Kidney (tissue), 14 donors: ENCODE data around the gene KLK7. TPM values are rescaled to one million over a fixed set of nuclear protein-coding genes. Genes with fewer than 3 reads are reported as not detected.
A peak's percentile ranks its signal among the peaks of the same experiment; 100 is the strongest.
"Not testable (repeated sequence)": the region's sequence is repeated elsewhere in the genome, so short reads cannot be mapped to it uniquely, and the experiment has no call there.

Source experiments
- DNase-seq, 5 donors: peaks; one replicate each; pipeline ENCODE4 v3.0.0-alpha.2; 2013 to 2020
- FAIRE-seq: peaks from 2 replicates; lab custom pipeline; 2012; peaks lifted over from hg19 to GRCh38; lab: Jason Lieb, UNC
- H3K27ac ChIP-seq, 2 donors: one replicate each; pipeline ENCODE4 v1.7.0; 2013; ENCODE audit warnings: low read depth in 2 of 2, low read length in 2 of 2, inconsistent platforms in 1 of 2
- H3K27me3 ChIP-seq: one replicate; pipeline ENCODE4 v1.7.1; 2013; ENCODE audit warnings: low read length, inconsistent platforms; ENCODE audit not compliant: control insufficient read depth, insufficient read depth
- H3K36me3 ChIP-seq, 3 donors: one replicate each; pipeline versions ENCODE4 v1.7.0 to v1.7.1; 2013; ENCODE audit warnings: low read length in 3 of 3, control low read depth in 1 of 3, inconsistent platforms in 1 of 3; ENCODE audit not compliant: insufficient read depth in 3 of 3, control insufficient read depth in 2 of 3
- H3K4me1 ChIP-seq, 3 donors: one replicate each; pipeline versions ENCODE4 v1.7.0 to v1.7.1; 2013; ENCODE audit warnings: low read length in 3 of 3, inconsistent platforms in 1 of 3, low read depth in 1 of 3; ENCODE audit not compliant: control insufficient read depth in 2 of 3, insufficient read depth in 2 of 3
- H3K4me3 ChIP-seq, 3 donors: one replicate each; pipeline versions ENCODE4 v1.7.0 to v1.8.1; 2013; ENCODE audit warnings: low read length in 3 of 3, control low read depth in 1 of 3, inconsistent platforms in 1 of 3
- H3K9ac ChIP-seq, 3 donors: one replicate each; pipeline versions ENCODE4 v1.7.0 to v1.7.1; 2013; ENCODE audit warnings: low read length in 3 of 3, control low read depth in 1 of 3, inconsistent platforms in 1 of 3
- H3K9me3 ChIP-seq, 3 donors: one replicate each; pipeline versions ENCODE4 v1.7.0 to v1.7.1; 2013; ENCODE audit warnings: low read length in 3 of 3, control low read depth in 1 of 3, inconsistent platforms in 1 of 3; ENCODE audit not compliant: control insufficient read depth in 2 of 3, insufficient read depth in 1 of 3
- CTCF ChIP-seq: IDR thresholded peaks from 3 replicates; pipeline ENCODE4 v1.5.1; 2012; ENCODE audit warnings: mild to moderate bottlenecking, moderate library complexity, borderline replicate concordance; ENCODE audit not compliant: insufficient read depth; ENCODE audit errors: extremely low read depth
- intact Hi-C: fragments of 100-400 bp; cut with DNase I; formaldehyde crosslinking; loops from one replicate; pipeline ENCODE4 v1.11.1; 2022
- polyA plus RNA-seq: library from polyadenylated mRNA; stranded (reverse); fragments of 350-450 nt; fragmentation: Illumina TruSeq; extraction: RNeasy Lipid Tissue Mini Kit (QIAGEN cat#74804); gene quantifications from one replicate; pipeline ENCODE4 v1.2.3, GENCODE V29; 2014; ENCODE audit warnings: low read depth, low replicate concordance; ENCODE audit not compliant: insufficient read depth
- total RNA-seq: library from RNA; stranded (reverse); fragmentation: NEBNext Ultra II Directional; extraction: Animal tissue kit (Norgen Biotek cat#: 25700); gene quantifications from one replicate; pipeline ENCODE4 v1.2.1, GENCODE V29; 2021
- donor health status: control.
- donor health status: control.
- donor health status: control.
- donor health status: control.
- donor health status: control.
- donor health status: DM: yes; HTN: yes; CAD: no.
- donor health status: Normal renal cell carcinoma (clear cell type).

Gene KLK7
- total and polyA plus RNA-seq, 2 donors from 2014 or later: 1.0 to 22.5 TPM

GRCh38 chr19:50974702-50975556 lies 8.8 kb downstream of the KLK7 start:
- intact Hi-C loops: no loop called here
- no peaks in the 10 kb centered on the region for H3K9me3 ChIP-seq
- no peak overlapping the region for H3K9ac ChIP-seq
- H3K27me3 ChIP-seq: no peaks in the 10 kb centered on the region
- H3K4me3 ChIP-seq: no peak overlapping the region
- no peaks in the 10 kb centered on the region for H3K4me1 ChIP-seq
- H3K36me3 ChIP-seq: no peaks in the 10 kb centered on the region
- no peak for TF ChIP-seq CTCF
- DNase-seq (peak in 4 of 5 donors; percentile 29 to 80 (median 46)), FAIRE-seq (no peak)
- no peak overlapping the region for H3K27ac ChIP-seq

GRCh38 chr19:50972795-50973376 lies 10.8 kb downstream of the KLK7 start:
- H3K4me1 ChIP-seq: no peaks in the 10 kb centered on the region
- H3K36me3 ChIP-seq: no peaks in the 10 kb centered on the region
- no peaks in the 10 kb centered on the region for H3K9me3 ChIP-seq
- H3K4me3 ChIP-seq: no peak overlapping the region
- H3K9ac ChIP-seq: no peak overlapping the region
- intact Hi-C loops: no loop called here
- no peaks in the 10 kb centered on the region for H3K27me3 ChIP-seq
- FAIRE-seq (no peak), DNase-seq (no peak)
- TF ChIP-seq CTCF: no peak
- H3K27ac ChIP-seq: no peak overlapping the region

GRCh38 chr19:50969810-50970209 lies 13.9 kb downstream of the KLK7 start:
- H3K9me3 ChIP-seq, H3K4me3 ChIP-seq, FAIRE-seq, intact Hi-C loops, H3K27ac ChIP-seq, H3K4me1 ChIP-seq, H3K9ac ChIP-seq, H3K27me3 ChIP-seq, H3K36me3 ChIP-seq, DNase-seq: not testable (repeated sequence)

- Histone ChIP-seq H3K9ac (no peak within 1 kb of the TSS), H3K27ac (no peak within 1 kb of the TSS), H3K4me3 (no peak within 1 kb of the TSS), H3K27me3 (no peaks in the 10 kb centered on the region), H3K9me3 (no peaks in the 10 kb centered on the region), H3K36me3 (no peaks in the 10 kb centered on the region), H3K4me1 (no peaks in the 10 kb centered on the region)
- no peak for TF ChIP-seq CTCF
- FAIRE-seq (no peak), DNase-seq (peak in 1 of 5 donors; percentile 78)
- intact Hi-C loops: no loop called here
Observed at GRCh38 chr19:50969413-50969760, 14.3 kb downstream of the KLK7 start, which contains the start of gene KLK6. KLK6 (minus strand) TSS chr19:50969591; CDS start chr19:50968104, 1,487 bp downstream.
